ENCODE results near the gene ADH4. TPM values are rescaled to one million over a fixed set of nuclear protein-coding genes. Genes with fewer than 3 reads are reported as not detected.
A peak's percentile ranks its signal among the peaks of the same experiment; 100 is the strongest.
"Not testable (repeated sequence)": the region's sequence is repeated elsewhere in the genome, so short reads cannot be mapped to it uniquely, and the experiment has no call there.

ADH4 gene
- total RNA-seq, 1 donor from 2014 or later, result 0.96 TPM

GRCh38 chr4:99117876-99118693 is 26.0 kb downstream of the ADH4 start:
- no peak for DNase-seq (ENCODE audit: low spot score in 2 of 2)
- intact Hi-C loops (cut with DNase I), result loop anchor here (1.0 kb wide), 2 partner anchors 287 to 345 kb away; no protein-coding TSS in a partner anchor
- no peak overlapping the region for H3K27ac ChIP-seq
- H3K9me3 ChIP-seq, result no peaks in the 10 kb centered on the region
- H3K4me3 ChIP-seq, result no peak overlapping the region
- no peaks in the 10 kb centered on the region for H3K36me3 ChIP-seq
- H3K4me1 ChIP-seq, result peaks cover 0 to 3% of the 10 kb centered on the region in 2 donors
- H3K27me3 ChIP-seq, result no peaks in the 10 kb centered on the region
- peak in 1 of 3 experiments; percentile 41 for TF ChIP-seq CTCF (IDR thresholded peaks at IDR 0.05)

- H3K9me3 ChIP-seq; H3K4me1 ChIP-seq; DNase-seq (ENCODE audit: low spot score in 2 of 2); H3K36me3 ChIP-seq; H3K27me3 ChIP-seq; intact Hi-C loops (cut with DNase I); H3K27ac ChIP-seq; H3K4me3 ChIP-seq: not testable (repeated sequence)
Measured at GRCh38 chr4:99117122-99117841, 26.8 kb downstream of the ADH4 start.

GRCh38 chr4:99109286-99109685 is 34.8 kb downstream of the ADH4 start:
- H3K27me3 ChIP-seq; DNase-seq (ENCODE audit: low spot score in 2 of 2); H3K4me3 ChIP-seq; H3K4me1 ChIP-seq; H3K9me3 ChIP-seq; H3K27ac ChIP-seq; intact Hi-C loops (cut with DNase I); H3K36me3 ChIP-seq: not testable (repeated sequence)

- intact Hi-C loops (cut with DNase I), result no loop called here
- Histone ChIP-seq H3K27ac (no peak overlapping the region), H3K9me3 (no peaks in the 10 kb centered on the region), H3K27me3 (no peaks in the 10 kb centered on the region), H3K4me3 (no peak overlapping the region), H3K4me1 (no peaks in the 10 kb centered on the region), H3K36me3 (no peaks in the 10 kb centered on the region)
- DNase-seq (ENCODE audit: low spot score in 2 of 2), result no peak
- TF ChIP-seq CTCF (IDR thresholded peaks at IDR 0.05), result no peak
Measured at GRCh38 chr4:99104153-99104552, 39.9 kb downstream of the ADH4 start.

DNA sequence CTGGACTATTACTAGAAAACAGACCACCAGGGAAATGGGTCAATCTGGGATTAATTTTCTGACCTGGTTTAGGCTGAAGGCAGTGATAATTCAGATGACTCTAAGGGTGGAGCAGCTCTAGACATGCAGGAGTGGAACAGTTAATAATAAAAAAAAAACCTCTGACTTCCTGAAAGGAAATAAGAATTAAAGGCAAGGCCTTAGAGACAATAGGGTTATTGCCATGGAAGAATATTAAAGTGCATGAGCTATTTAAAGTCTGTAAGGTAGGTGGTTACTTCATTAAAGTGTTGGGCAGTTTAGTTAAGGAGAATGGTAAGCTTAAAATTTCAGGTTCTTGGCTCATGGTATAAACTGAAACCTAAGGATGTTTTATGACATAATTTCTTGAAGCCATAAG is 40.9 kb downstream of the ADH4 start:
- no peaks in the 10 kb centered on the region for H3K9me3 ChIP-seq
- H3K27me3 ChIP-seq, result no peaks in the 10 kb centered on the region
- no peak for DNase-seq (ENCODE audit: low spot score in 2 of 2)
- no peaks in the 10 kb centered on the region for H3K36me3 ChIP-seq
- no peak overlapping the region for H3K27ac ChIP-seq
- no peak for TF ChIP-seq CTCF (IDR thresholded peaks at IDR 0.05)
- intact Hi-C loops (cut with DNase I), result no loop called here
- no peaks in the 10 kb centered on the region for H3K4me1 ChIP-seq
- no peak overlapping the region for H3K4me3 ChIP-seq

- Histone ChIP-seq H3K36me3 (no peaks in the 10 kb centered on the region), H3K27ac (no peak overlapping the region), H3K4me3 (no peak overlapping the region), H3K4me1 (no peaks in the 10 kb centered on the region), H3K27me3 (no peaks in the 10 kb centered on the region), H3K9me3 (no peaks in the 10 kb centered on the region)
- TF ChIP-seq CTCF (IDR thresholded peaks at IDR 0.05), result no peak
- intact Hi-C loops (cut with DNase I), result no loop called here
- DNase-seq (ENCODE audit: low spot score in 2 of 2), result no peak
Measured at GRCh38 chr4:99102634-99103033, 41.5 kb downstream of the ADH4 start.
